PC-9 (cell line): ENCODE results near the gene SKAP2. TPM values are rescaled to one million over a fixed set of nuclear protein-coding genes. Genes with fewer than 3 reads are reported as not detected.

Experiments used
- BruUV-seq: library from RNA; stranded (reverse); fragments of 400-500 nt; replicated peaks from 2 replicates; lab custom pipeline; 2021; lab: Mats Ljungman, UMichigan
- CTCF ChIA-PET: fragments of 300-600 bp; sonication (Branson Sonifier 250); formaldehyde crosslinking; loops from one replicate; lab custom pipeline; 2022; ENCODE audit warnings: antibody characterized with exemption; lab: Charles Lee
- POLR2A ChIA-PET: fragments of 300-600 bp; sonication (Branson Sonifier 250); formaldehyde crosslinking; loops from one replicate; lab custom pipeline; 2022; ENCODE audit warnings: antibody characterized with exemption; ENCODE audit not compliant: unreplicated experiment; lab: Charles Lee
- DNase-seq, 2 experiments: peaks; one replicate each; pipeline versions ENCODE4 v3.0.0 to v3.0.0-alpha.2; 2015 to 2022; ENCODE audit warnings: mixed read lengths in 1 of 2
- H2AFZ ChIP-seq: fragments of 200-600 bp; sonication (generic); 2 replicates; pipeline ENCODE4 v1.8.1; 2017; ENCODE audit warnings: antibody characterized with exemption
- H3F3A ChIP-seq: fragments of 200-600 bp; sonication (generic); 2 replicates; pipeline ENCODE4 v1.8.1; 2017; ENCODE audit warnings: antibody characterized with exemption, mild to moderate bottlenecking, low read depth; ENCODE audit not compliant: insufficient read depth
- H3K27ac ChIP-seq: fragments of 200-600 bp; sonication (generic); 2 replicates; pipeline ENCODE4 v1.6.1; 2016; ENCODE audit warnings: mixed run types
- H3K27me3 ChIP-seq: fragments of 200-600 bp; sonication (generic); 2 replicates; pipeline ENCODE4 v1.6.1; 2016; ENCODE audit warnings: low read depth, mixed run types; ENCODE audit not compliant: insufficient read depth
- H3K36me3 ChIP-seq: fragments of 200-600 bp; sonication (generic); 2 replicates; pipeline ENCODE4 v1.6.1; 2016; ENCODE audit warnings: low read depth, mixed run types
- H3K4me1 ChIP-seq: fragments of 200-600 bp; sonication (generic); replicated peaks from 2 replicates; pipeline ENCODE4 v1.6.1; 2016; ENCODE audit warnings: mixed run types; ENCODE audit not compliant: insufficient read depth
- H3K4me2 ChIP-seq: fragments of 200-600 bp; sonication (generic); 2 replicates; pipeline ENCODE4 v1.6.1; 2017; ENCODE audit warnings: mixed run types
- H3K4me3 ChIP-seq: fragments of 200-600 bp; sonication (generic); 2 replicates; pipeline ENCODE4 v1.6.1; 2016; ENCODE audit warnings: mixed run types
- H3K79me2 ChIP-seq: fragments of 200-600 bp; sonication (generic); 2 replicates; pipeline ENCODE4 v1.6.1; 2017; ENCODE audit warnings: low read depth, mixed run types
- H3K9me2 ChIP-seq: fragments of 200-600 bp; sonication (generic); 2 replicates; pipeline ENCODE4 v1.8.1; 2017; ENCODE audit warnings: mild to moderate bottlenecking; ENCODE audit not compliant: insufficient read depth
- H3K9me3 ChIP-seq: fragments of 200-600 bp; sonication (generic); 2 replicates; pipeline ENCODE4 v1.8.1; 2016; ENCODE audit warnings: low read depth; ENCODE audit not compliant: insufficient read depth
- H4K20me1 ChIP-seq: fragments of 200-600 bp; sonication (generic); 2 replicates; pipeline ENCODE4 v1.8.1; 2017; ENCODE audit not compliant: insufficient read depth
- CTCF ChIP-seq: fragments of 200-600 bp; sonication (generic); conservative IDR thresholded peaks from 2 replicates; pipeline ENCODE4 v1.6.1; 2017; ENCODE audit warnings: mixed run types, antibody characterized with exemption, mild to moderate bottlenecking, moderate library complexity
- EZH2 ChIP-seq: fragments of 200-600 bp; sonication (generic); IDR thresholded peaks from 2 replicates; pipeline ENCODE4 v1.8.0; 2017; ENCODE audit warnings: antibody characterized with exemption, low read depth
- intact Hi-C: fragments of 100-400 bp; cut with micrococcal nuclease; formaldehyde crosslinking; loops from one replicate; pipeline ENCODE4 v1.10.0; 2022; ENCODE audit not compliant: unreplicated experiment
- total RNA-seq: library from RNA; stranded (reverse); gene quantifications from 2 replicates; pipeline ENCODE4 v1.2.3, GENCODE V29; 2021

The SKAP2 gene
- total RNA-seq, 1 experiment from 2014 or later: 74.9 TPM

- Histone ChIP-seq H3K4me1 (no peaks in the 10 kb centered on the region), H2AFZ (no peak overlapping the region), H3F3A (no peaks in the 10 kb centered on the region), H4K20me1 (peaks cover 3% of the 10 kb centered on the region; the same call in 1 of the 2 replicates), H3K9me3 (no peaks in the 10 kb centered on the region), H3K79me2 (no peaks in the 10 kb centered on the region), H3K36me3 (0 out of 2 replicates have a peak, but pooled peaks cover 4% of the 10 kb centered on the region), H3K27me3 (no peaks in the 10 kb centered on the region), H3K27ac (no peak overlapping the region), H3K4me3 (no peak overlapping the region), H3K9me2 (no peaks in the 10 kb centered on the region), H3K4me2 (no peak overlapping the region)
- DNase-seq: no peak
- POLR2A ChIA-PET: interaction anchor here (0.6 kb wide), 1 partner anchor 1156 kb away, joined by 4 read pairs; no protein-coding TSS in a partner anchor
- intact Hi-C loops: no loop called here
- BruUV-seq: no TSS peak
- CTCF ChIA-PET: interaction anchor here (0.6 kb wide), 1 partner anchor 802 kb away, joined by 3 read pairs; no protein-coding TSS in a partner anchor
- TF ChIP-seq EZH2 (no peak), CTCF (no peak)
Observed at GRCh38 chr7:26694713-26695112, 169.7 kb downstream of the SKAP2 start.

DNA sequence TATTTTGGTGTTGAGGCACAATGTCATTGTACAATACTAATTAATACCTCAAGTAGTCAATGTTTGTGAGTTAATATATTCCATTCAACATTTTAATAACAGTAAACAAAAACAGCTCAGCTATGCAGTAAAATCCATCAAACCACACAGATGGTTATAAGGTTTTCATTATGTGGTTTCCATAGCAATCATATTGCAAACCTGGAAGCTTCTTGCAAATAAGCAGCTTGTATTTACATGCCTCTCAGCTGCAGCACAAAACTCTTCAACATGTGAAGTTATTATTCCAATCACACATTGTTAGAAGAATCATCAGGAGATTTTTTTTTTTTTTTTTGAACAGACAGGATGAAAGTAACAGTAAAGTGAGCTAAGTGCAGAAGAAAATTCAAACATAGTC lies 170.2 kb downstream of the SKAP2 start:
- H3K4me2 ChIP-seq: no peak overlapping the region
- no peak overlapping the region for H3K4me3 ChIP-seq
- H4K20me1 ChIP-seq: peaks cover 3% of the 10 kb centered on the region; the same call in 1 of the 2 replicates
- no peaks in the 10 kb centered on the region for H3K4me1 ChIP-seq
- ChIA-PET POLR2A (no interaction called here), CTCF (interaction anchor here (0.6 kb wide), 1 partner anchor 801 kb away, joined by 3 read pairs; no protein-coding TSS in a partner anchor)
- H3K27ac ChIP-seq: no peak overlapping the region
- no peaks in the 10 kb centered on the region for H3K27me3 ChIP-seq
- H3K9me3 ChIP-seq: no peaks in the 10 kb centered on the region
- DNase-seq: no peak
- H3K9me2 ChIP-seq: no peaks in the 10 kb centered on the region
- intact Hi-C loops: no loop called here
- no peak for TF ChIP-seq EZH2
- no peak for TF ChIP-seq CTCF
- H3F3A ChIP-seq: no peaks in the 10 kb centered on the region
- 0 out of 2 replicates have a peak, but pooled peaks cover 4% of the 10 kb centered on the region for H3K36me3 ChIP-seq
- H3K79me2 ChIP-seq: no peaks in the 10 kb centered on the region
- no TSS peak for BruUV-seq
- no peak overlapping the region for H2AFZ ChIP-seq

- no peak overlapping the region for H3K4me2 ChIP-seq
- H3K27me3 ChIP-seq: no peaks in the 10 kb centered on the region
- no peak overlapping the region for H3K27ac ChIP-seq
- H3F3A ChIP-seq: peaks cover 10% of the 10 kb centered on the region; the same call in 1 of the 2 replicates
- CTCF ChIA-PET: no interaction called here
- no peaks in the 10 kb centered on the region for H3K9me3 ChIP-seq
- no peaks in the 10 kb centered on the region for H3K4me1 ChIP-seq
- POLR2A ChIA-PET: no interaction called here
- no peaks in the 10 kb centered on the region for H3K79me2 ChIP-seq
- H3K4me3 ChIP-seq: no peak overlapping the region
- 0 out of 2 replicates have a peak, but pooled peaks cover 4% of the 10 kb centered on the region for H3K36me3 ChIP-seq
- TF ChIP-seq EZH2 (no peak), CTCF (no peak)
- H4K20me1 ChIP-seq: no peaks in the 10 kb centered on the region; the same call in 1 of the 2 replicates
- no TSS peak for BruUV-seq
- H2AFZ ChIP-seq: no peak overlapping the region
- intact Hi-C loops: no loop called here
- H3K9me2 ChIP-seq: no peaks in the 10 kb centered on the region
- DNase-seq: no peak
Observed at GRCh38 chr7:26691886-26692285, 172.5 kb downstream of the SKAP2 start.
